ENCODE data around the gene ACOD1. TPM values are rescaled to one million over a fixed set of nuclear protein-coding genes. Genes with fewer than 3 reads are reported as not detected.

Gene ACOD1
- total RNA-seq, 1 donor from 2014 or later: not detected

GRCh38 chr13:76939215-76939614, 9.1 kb upstream of the ACOD1 start:
- Histone ChIP-seq H3K27me3 (no peaks in the 10 kb centered on the region), H3K36me3 (no peaks in the 10 kb centered on the region), H3K27ac (no peak overlapping the region), H3K4me1 (no peaks in the 10 kb centered on the region), H3K4me3 (no peak overlapping the region), H3K9me3 (no peaks in the 10 kb centered on the region)
- DNase-seq (no peak), ATAC-seq (no peak)
- intact Hi-C loops (cut with DNase I): no loop called here
- no peak for TF ChIP-seq CTCF (IDR thresholded peaks at IDR 0.05)

GRCh38 chr13:76942363-76942762, 5.9 kb upstream of the ACOD1 start:
- DNase-seq (no peak), ATAC-seq (no peak)
- no peaks in the 10 kb centered on the region for H3K36me3 ChIP-seq
- no peaks in the 10 kb centered on the region for H3K9me3 ChIP-seq
- H3K4me3 ChIP-seq: no peak overlapping the region
- H3K27ac ChIP-seq: no peak overlapping the region
- TF ChIP-seq CTCF (IDR thresholded peaks at IDR 0.05): no peak
- intact Hi-C loops (cut with DNase I): no loop called here
- no peaks in the 10 kb centered on the region for H3K4me1 ChIP-seq
- no peaks in the 10 kb centered on the region for H3K27me3 ChIP-seq

GRCh38 chr13:76943646-76944045, 4.7 kb upstream of the ACOD1 start:
- H3K9me3 ChIP-seq: no peaks in the 10 kb centered on the region
- H3K27me3 ChIP-seq: no peaks in the 10 kb centered on the region
- DNase-seq: no peak
- TF ChIP-seq CTCF (IDR thresholded peaks at IDR 0.05): no peak
- ATAC-seq: no peak
- no peaks in the 10 kb centered on the region for H3K4me1 ChIP-seq
- no peak overlapping the region for H3K4me3 ChIP-seq
- intact Hi-C loops (cut with DNase I): no loop called here
- H3K27ac ChIP-seq: no peak overlapping the region
- H3K36me3 ChIP-seq: no peaks in the 10 kb centered on the region

- no peak for TF ChIP-seq CTCF (IDR thresholded peaks at IDR 0.05)
- no peaks in the 10 kb centered on the region for H3K4me1 ChIP-seq
- intact Hi-C loops (cut with DNase I): no loop called here
- ATAC-seq (no peak), DNase-seq (no peak)
- no peaks in the 10 kb centered on the region for H3K36me3 ChIP-seq
- no peak overlapping the region for H3K4me3 ChIP-seq
- H3K27me3 ChIP-seq: no peaks in the 10 kb centered on the region
- no peak overlapping the region for H3K27ac ChIP-seq
- H3K9me3 ChIP-seq: no peaks in the 10 kb centered on the region
Observed at GRCh38 chr13:76944456-76944855, 3.9 kb upstream of the ACOD1 start.

- intact Hi-C loops (cut with DNase I): no loop called here
- no peak overlapping the region for H3K27ac ChIP-seq
- H3K27me3 ChIP-seq: no peaks in the 10 kb centered on the region
- no peaks in the 10 kb centered on the region for H3K36me3 ChIP-seq
- H3K9me3 ChIP-seq: no peaks in the 10 kb centered on the region
- H3K4me3 ChIP-seq: no peak overlapping the region
- no peak for ATAC-seq
- DNase-seq: no peak
- H3K4me1 ChIP-seq: no peaks in the 10 kb centered on the region
- TF ChIP-seq CTCF (IDR thresholded peaks at IDR 0.05): no peak
Observed at GRCh38 chr13:76950101-76950500, 1.8 kb downstream of the ACOD1 start.

GRCh38 chr13:76953968-76954367, 5.7 kb downstream of the ACOD1 start:
- H3K9me3 ChIP-seq: no peaks in the 10 kb centered on the region
- no peak for TF ChIP-seq CTCF (IDR thresholded peaks at IDR 0.05)
- H3K4me1 ChIP-seq: no peaks in the 10 kb centered on the region
- intact Hi-C loops (cut with DNase I): no loop called here
- no peaks in the 10 kb centered on the region for H3K27me3 ChIP-seq
- H3K27ac ChIP-seq: no peak overlapping the region
- no peak overlapping the region for H3K4me3 ChIP-seq
- no peak for DNase-seq
- no peak for ATAC-seq
- no peaks in the 10 kb centered on the region for H3K36me3 ChIP-seq

All from upper lobe of right lung (tissue), 1 donor.